Fibroblast of peridontal ligament (primary cell): ENCODE data around the gene ALDH1A3.

Experiments used
- DNase-seq: peaks from one replicate; pipeline ENCODE4 v3.0.0-alpha.2; 2010; ENCODE audit errors: extremely low read depth

Gene ALDH1A3

GRCh38 chr15:100951965-100952364 lies 72.3 kb downstream of the ALDH1A3 start:
- no peak for DNase-seq

GRCh38 chr15:100952566-100952965 lies 72.9 kb downstream of the ALDH1A3 start:
- DNase-seq, result no peak

DNA sequence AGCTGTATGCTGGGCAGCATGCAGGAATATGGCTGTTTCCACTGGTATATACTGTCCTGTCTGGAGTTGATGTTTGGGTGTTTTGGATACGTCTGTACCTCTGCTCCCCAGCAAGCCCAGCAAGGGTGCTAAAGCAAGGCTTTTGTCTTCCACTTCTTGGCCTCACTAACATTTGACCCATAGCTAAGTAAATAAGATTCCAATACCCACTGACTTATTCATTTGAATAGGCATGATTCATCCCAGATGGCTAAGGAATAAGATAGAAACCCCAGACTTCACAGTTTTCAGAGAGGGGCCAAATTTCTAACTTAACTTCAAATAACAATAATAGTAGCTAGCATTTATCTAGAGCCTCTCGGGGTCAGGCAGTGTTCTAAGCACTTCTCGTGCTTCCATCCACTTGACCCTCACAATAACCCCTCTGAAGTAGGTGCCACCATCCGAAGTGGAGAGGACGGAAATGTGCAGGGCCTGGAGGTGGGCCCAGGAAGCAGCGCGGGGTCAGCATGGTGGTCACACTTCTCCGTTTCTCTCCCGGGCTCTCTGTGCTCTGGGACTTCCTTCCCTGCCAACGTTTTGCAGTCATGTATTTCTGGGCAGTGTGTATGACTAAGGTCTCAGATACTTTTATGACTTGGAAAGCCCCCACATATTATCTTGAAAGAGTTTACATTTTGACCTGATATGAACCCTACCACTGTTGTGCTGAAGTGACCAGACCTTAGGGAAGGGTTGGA lies 78.9 kb downstream of the ALDH1A3 start:
- DNase-seq, result peak; percentile 78

DNA sequence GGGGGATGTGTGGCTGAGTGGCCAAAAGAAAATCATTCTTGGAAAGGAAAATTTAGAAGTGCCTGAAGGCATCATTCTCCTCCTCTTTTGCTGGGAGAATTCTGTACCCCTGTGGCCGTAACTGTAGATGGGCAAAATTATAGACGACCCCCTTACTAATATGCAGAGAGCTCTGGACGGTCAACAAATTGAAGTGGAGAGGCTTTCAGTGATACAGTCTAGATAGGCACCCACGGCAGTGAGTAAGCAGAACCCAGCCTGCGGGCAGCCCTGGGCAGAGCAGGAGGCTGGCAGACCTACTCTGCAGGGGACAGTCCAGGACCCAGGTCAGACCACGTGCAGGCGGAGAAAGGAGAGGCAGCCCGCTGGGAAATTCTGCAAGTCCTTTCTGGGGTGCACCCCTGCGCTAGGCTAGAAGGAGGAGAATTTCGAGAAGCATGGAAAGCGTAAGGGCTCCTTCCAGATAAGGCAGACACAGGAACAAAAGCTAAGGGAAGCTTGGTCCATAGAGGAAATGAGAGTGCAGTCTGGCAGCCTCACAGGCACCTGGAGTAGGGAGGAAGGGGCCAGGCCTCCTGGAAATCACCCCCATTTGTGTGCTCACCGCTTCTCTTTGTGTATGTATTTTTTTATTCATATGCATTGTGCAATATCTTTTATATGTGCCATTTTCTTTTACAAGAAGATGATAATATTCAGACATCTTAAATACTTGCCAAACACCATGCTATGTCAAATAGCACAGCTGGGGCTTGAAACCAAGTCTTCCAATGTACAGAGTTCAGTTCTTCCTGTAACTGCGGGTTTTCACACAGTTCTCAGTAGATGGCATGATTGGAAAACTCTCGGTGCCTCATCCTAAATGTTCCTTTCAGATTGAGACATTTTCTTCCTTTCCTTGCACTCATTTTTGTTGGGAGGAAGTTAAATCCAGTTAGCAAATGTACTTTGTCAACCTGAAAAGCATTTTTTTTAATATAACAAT lies 79.7 kb downstream of the ALDH1A3 start:
- DNase-seq, result no peak
